GM23248 (cell line): Measurements from ENCODE around the gene GABBR2.

Experiments
- EZH2 ChIP-seq: fragments of 200-600 bp; sonication (generic); IDR thresholded peaks from 2 replicates; pipeline ENCODE4 v1.6.1; 2018; ENCODE audit warnings: antibody characterized with exemption, mild to moderate bottlenecking; ENCODE audit not compliant: insufficient read depth, poor library complexity, severe bottlenecking
- EZH2phosphoT487 ChIP-seq: fragments of 200-600 bp; sonication (generic); IDR thresholded peaks from 2 replicates; pipeline ENCODE4 v1.6.1; 2018; ENCODE audit warnings: antibody characterized with exemption, moderate library complexity, mild to moderate bottlenecking, low read depth; ENCODE audit not compliant: insufficient read depth

GRCh38 chr9:98442114-98442513 is 266.6 kb downstream of the GABBR2 start:
- TF ChIP-seq EZH2phosphoT487, result no peak
- TF ChIP-seq EZH2, result no peak
